ENCODE results near the gene RNU6-9.

The RNU6-9 gene

GRCh38 chr19:868458-869244 lies 24.6 kb upstream of the RNU6-9 start:
- TF ChIP-seq TAF1 (IDR thresholded peaks at IDR 0.05; ENCODE audit: borderline replicate concordance, insufficient read depth, low read length) = no peak
- TF ChIP-seq FOXP2 (optimal IDR thresholded peaks at IDR 0.05; ENCODE audit: borderline replicate concordance, extremely low read depth, extremely low read length, insufficient read depth) = no peak
- TF ChIP-seq SIN3A (IDR thresholded peaks at IDR 0.05; ENCODE audit: borderline replicate concordance, insufficient read depth, low read length) = no peak
- TF ChIP-seq POLR2AphosphoS5 (IDR thresholded peaks at IDR 0.05; ENCODE audit: low read depth, low read length) = no peak; the same call in 1 of the 2 replicates
- no peak for TF ChIP-seq REST (IDR thresholded peaks at IDR 0.05; ENCODE audit: insufficient read depth in 1 of 2, low read depth in 2 of 2, low read length in 2 of 2)

DNA sequence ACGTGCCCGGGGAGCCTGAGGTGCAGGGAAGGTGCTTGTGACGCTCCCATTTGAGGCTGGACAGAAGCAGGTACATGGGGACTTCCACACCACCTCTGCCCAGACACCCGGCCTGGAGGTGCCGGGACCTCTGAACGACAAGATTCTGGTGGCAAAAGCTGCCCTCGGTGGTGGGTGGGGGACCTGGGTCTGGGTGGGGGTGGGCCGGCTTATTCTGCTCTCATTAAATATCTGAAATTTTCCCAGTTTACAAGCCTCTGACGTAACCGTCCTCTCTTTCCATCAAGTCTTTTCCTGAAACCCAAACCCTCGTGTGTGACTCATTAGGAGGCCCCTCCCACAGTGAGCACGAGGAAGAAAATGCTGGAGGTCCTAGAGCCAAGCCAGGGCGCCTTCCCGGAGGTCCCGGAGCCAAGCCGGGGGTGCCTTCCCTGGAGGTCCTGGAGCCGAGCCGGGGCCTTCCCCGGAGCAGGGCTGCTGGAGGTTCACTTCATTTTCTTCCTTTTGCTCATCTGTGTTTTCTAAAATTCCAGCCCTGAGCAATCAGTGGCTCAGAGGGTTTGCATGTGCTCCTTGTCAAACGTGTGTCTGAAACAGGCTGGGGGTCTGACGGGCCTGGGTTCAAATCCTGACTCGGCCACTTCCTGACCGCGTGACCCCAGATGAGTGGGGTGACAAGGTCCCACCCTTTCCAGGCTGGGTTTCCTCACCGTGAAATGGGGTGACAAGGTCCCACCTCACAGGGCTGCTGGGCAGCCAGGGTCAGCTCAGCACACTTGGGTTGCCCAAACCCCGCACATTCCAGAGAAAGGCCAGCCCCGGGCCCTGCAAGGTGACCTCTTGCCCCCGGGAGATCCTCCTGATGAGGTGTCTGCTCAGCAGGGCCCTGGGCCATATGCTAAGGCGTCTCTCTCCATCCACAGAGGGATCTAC lies 23.8 kb upstream of the RNU6-9 start:
- TF ChIP-seq POLR2AphosphoS5 (IDR thresholded peaks at IDR 0.05; ENCODE audit: low read depth, low read length) = no peak
- no peak for TF ChIP-seq SIN3A (IDR thresholded peaks at IDR 0.05; ENCODE audit: borderline replicate concordance, insufficient read depth, low read length)
- no peak for TF ChIP-seq TAF1 (IDR thresholded peaks at IDR 0.05; ENCODE audit: borderline replicate concordance, insufficient read depth, low read length)
- TF ChIP-seq FOXP2 (optimal IDR thresholded peaks at IDR 0.05; ENCODE audit: borderline replicate concordance, extremely low read depth, extremely low read length, insufficient read depth) = no peak
- TF ChIP-seq REST (IDR thresholded peaks at IDR 0.05; ENCODE audit: insufficient read depth in 1 of 2, low read depth in 2 of 2, low read length in 2 of 2) = no peak

DNA sequence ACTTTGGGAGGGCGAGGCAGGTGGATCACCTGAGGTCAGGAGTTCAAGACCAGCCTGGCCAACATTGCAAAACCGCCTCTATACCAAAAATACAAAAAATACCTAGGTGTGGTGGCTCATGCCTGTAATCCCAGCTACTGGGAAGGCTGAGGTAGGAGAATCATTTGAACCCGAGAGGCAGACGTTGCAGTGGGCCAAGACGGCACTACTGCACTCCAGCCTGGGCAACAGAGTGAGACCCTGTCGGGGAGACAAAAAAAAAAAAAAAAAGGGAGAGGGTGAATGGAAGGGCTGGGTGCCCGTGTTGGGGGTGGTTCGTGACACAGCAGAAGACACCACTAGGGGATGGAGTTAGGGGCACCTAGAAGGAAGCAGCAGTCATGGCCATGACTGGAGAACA lies 23.0 kb upstream of the RNU6-9 start:
- TF ChIP-seq SIN3A (IDR thresholded peaks at IDR 0.05; ENCODE audit: borderline replicate concordance, insufficient read depth, low read length) = no peak

DNA sequence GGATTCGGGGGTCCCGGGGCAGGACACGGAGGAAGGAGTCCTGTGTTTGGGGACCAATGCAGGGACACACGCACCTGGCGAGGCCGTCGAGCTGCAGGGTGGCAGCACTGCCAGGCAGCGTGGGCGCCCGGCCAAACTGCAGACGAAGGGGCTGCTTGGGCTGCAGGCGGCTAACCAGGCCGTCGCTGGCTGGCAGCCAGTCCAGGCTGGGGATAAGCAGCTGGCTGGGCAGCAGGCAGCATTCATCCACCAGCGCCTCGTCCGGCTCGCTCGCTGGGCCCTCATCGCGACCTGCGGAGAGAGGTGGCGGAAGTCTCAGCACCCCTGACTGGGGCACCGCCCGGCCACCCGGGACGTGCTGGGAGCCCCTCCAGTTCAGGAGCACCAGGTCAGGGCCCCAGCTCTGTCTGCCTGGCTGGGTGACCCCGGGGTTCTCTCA lies 22.3 kb upstream of the RNU6-9 start:
- TF ChIP-seq SIN3A (IDR thresholded peaks at IDR 0.05; ENCODE audit: borderline replicate concordance, insufficient read depth, low read length) (no peak), REST (IDR thresholded peaks at IDR 0.05; ENCODE audit: insufficient read depth in 1 of 2, low read depth in 2 of 2, low read length in 2 of 2) (no peak), FOXP2 (optimal IDR thresholded peaks at IDR 0.05; ENCODE audit: borderline replicate concordance, extremely low read depth, extremely low read length, insufficient read depth) (no peak), POLR2AphosphoS5 (IDR thresholded peaks at IDR 0.05; ENCODE audit: low read depth, low read length) (no peak), TAF1 (IDR thresholded peaks at IDR 0.05; ENCODE audit: borderline replicate concordance, insufficient read depth, low read length) (no peak)

- TF ChIP-seq TAF1 (IDR thresholded peaks at IDR 0.05; ENCODE audit: borderline replicate concordance, insufficient read depth, low read length) = no peak
- no peak for TF ChIP-seq FOXP2 (optimal IDR thresholded peaks at IDR 0.05; ENCODE audit: borderline replicate concordance, extremely low read depth, extremely low read length, insufficient read depth)
- no peak for TF ChIP-seq REST (IDR thresholded peaks at IDR 0.05; ENCODE audit: insufficient read depth in 1 of 2, low read depth in 2 of 2, low read length in 2 of 2)
- no peak for TF ChIP-seq SIN3A (IDR thresholded peaks at IDR 0.05; ENCODE audit: borderline replicate concordance, insufficient read depth, low read length)
- no peak for TF ChIP-seq POLR2AphosphoS5 (IDR thresholded peaks at IDR 0.05; ENCODE audit: low read depth, low read length)
Measured at GRCh38 chr19:871446-872265, 21.6 kb upstream of the RNU6-9 start.
